T47D (cell line): ENCODE measurements around the gene FIBCD1.
"Not testable (repeated sequence)": the region's sequence is repeated elsewhere in the genome, so short reads cannot be mapped to it uniquely, and the experiment has no call there.

ENCODE experiments used
- DNase-seq, 2 experiments: peaks; one replicate each; pipeline versions ENCODE4 v3.0.0 to v3.0.0-alpha.2; 2011 to 2012; ENCODE audit warnings: low read depth in 1 of 2, low spot score in 1 of 2
- JUND ChIP-seq: IDR thresholded peaks from 2 replicates; pipeline ENCODE4 v1.6.1; 2012; ENCODE audit warnings: low read depth
- in situ Hi-C: cut with HindIII; loops from 2 replicates; pipeline ENCODE4 v1.10.0; 2016; ENCODE audit warnings: low sequenced_read_pairs, low pct_unique_long_range_greater_than_20kb

The FIBCD1 gene

DNA sequence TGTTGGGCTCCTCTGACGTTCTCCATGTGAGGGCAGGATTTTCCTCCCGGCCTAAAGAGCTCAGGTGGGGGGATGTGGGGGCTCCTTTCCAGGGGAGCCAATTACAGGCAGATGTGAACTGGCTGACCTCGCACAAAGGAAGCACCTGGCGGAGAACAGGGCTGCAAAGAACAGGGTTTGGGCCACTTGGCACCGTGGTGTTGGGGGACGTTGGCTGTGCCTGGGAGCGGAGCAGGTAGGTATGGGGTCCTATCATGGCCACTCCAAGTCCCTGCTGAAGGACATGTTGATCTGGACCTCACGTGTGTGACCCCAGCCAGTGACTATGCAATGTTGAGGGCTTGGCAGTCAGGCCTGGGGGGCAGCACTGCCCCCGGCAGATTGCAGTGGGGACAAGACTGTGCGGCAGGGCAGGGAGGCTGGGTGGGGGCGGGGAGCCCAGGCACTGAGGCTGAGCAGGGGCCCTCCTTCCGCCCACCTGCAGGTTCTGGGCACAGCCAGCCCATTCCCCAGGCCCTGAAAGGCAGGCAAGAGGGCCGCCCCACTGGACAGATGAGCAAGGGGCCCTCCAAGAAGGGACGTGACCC is 19.4 kb downstream of the FIBCD1 start:
- DNase-seq, result no peak
- TF ChIP-seq JUND, result no peak
- in situ Hi-C loops, result no loop called here

DNA sequence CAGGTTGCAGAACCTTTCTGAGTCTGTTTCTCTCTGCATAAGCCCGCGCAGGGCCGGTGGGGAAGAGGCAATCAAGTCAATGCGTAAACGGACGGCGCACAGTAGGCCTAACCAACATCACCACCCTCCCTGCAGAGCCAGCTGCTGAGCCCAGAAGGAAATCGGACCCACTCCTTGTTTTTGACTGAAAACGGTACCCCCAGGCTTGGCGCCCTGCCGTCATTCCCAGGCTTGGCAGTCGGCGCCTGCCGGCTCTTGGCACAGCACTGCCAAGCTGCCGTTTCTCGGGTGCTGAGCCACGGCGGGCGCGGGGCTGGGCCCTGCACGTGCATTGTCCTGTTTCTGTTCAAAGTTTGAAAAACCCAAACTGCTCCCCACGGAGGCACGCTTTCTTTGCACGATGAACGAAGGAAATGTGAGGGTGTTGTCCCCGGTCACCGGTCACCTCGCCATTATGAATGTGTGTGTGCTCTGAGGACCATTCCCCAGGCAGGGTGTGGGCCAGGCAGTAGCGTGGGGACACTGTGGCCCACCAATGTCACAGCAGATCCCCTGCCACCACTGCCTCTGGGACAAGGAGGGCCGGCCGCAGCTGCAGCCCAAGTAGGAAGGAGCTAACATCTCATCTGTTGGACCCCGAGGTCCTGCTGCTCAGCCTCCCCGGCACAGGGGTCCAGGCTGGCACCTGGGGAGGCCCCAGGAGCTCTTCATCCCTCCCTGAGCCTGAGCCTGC is 20.1 kb downstream of the FIBCD1 start:
- in situ Hi-C loops, result no loop called here

DNA sequence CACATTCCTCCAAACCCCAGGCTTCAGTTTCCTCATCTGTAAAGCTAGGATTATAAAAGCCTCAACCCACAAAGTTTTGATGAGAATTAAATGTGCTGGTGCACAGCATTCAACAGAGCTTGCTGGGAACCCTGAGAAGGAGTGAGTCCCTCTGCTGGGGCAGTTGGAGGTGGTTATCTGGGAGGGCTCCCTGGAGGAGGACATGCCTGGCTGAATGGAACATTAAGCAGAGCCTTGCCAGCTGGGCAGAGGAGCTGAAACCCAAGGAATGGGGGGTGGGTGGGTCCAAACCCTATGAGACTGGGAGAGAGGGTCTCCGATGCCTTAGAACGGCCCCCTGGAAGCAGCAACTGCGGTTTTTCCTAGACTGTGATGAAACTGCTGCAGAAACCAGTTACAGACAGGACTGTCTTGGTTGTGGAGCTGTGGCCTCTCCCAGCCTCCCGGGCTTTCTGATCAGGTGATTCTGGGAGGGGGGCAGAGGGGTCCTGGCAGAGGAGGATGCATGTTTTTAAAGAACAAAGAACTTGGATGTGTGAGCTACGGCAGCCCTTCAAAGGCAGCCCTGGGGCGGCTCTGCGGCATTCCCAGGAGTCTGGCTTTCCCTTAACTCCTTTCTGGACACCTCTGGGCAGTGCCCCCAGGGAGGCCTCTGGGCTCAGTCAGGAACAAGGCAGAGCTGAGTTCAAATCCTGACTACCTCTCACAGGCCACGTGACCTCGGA is 20.8 kb downstream of the FIBCD1 start:
- in situ Hi-C loops, result no loop called here
- TF ChIP-seq JUND, result no peak
- DNase-seq, result no peak

More for the DNA sequence above, 20.1 kb downstream of the FIBCD1 start:
- no peak for TF ChIP-seq JUND
- no peak for DNase-seq

DNA sequence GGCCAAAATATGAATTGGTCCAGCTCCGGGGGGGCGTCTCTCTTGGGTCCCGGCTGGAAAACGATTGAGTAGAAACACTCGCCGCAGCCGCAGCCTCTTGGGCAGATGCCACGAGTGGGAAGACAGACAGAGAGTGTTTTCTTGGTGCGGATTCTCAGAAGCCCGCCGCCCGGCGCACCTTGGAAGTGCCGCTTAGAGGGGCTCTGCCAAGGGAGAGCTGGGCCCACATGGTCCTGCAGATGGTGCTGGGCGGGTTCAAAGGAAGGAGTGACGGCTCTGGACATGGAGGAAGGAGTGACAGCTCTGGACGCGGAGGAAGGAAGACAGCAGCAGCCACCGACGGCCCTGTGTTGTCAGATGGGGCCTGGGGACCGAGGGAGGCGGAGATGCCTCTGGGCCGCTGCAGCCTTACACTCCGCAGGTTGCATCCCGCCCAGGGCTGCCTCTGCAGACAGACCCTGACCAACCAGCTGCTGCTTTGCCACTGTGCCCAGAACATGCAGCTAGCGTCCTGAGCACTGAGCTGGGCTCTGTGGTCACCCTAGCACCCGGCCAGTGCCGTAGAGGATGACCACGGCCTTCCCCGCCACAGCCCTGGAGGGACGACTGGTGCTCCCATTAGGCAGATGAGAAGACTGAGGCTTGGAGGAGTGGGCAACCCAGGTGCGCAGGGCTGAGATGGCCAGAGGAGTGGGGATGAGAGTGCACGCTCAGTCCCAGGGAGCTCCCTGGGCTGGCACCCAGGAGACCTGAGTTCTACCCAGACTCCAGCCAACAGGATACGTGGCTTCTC is 21.7 kb downstream of the FIBCD1 start:
- TF ChIP-seq JUND, result no peak
- in situ Hi-C loops, result no loop called here
- no peak for DNase-seq

DNA sequence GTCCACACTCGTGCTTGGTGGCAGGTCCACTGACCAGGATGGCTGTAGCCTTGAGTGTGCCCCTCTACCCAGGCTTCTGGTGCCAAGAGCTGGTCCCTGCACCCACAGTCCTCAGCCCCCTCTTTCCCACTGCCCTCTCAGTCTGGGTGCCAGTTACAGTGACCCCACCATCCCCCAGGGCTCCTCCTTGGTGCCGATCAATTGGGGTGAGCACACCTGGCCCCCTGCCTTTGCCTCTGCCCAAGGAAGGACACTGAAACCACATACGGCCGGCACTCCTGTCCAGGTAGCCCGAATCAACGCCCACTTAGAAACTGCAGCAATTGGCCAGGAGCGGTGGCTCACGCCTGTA is 24.0 kb downstream of the FIBCD1 start:
- in situ Hi-C loops, result no loop called here
- no peak for TF ChIP-seq JUND
- no peak for DNase-seq

DNA sequence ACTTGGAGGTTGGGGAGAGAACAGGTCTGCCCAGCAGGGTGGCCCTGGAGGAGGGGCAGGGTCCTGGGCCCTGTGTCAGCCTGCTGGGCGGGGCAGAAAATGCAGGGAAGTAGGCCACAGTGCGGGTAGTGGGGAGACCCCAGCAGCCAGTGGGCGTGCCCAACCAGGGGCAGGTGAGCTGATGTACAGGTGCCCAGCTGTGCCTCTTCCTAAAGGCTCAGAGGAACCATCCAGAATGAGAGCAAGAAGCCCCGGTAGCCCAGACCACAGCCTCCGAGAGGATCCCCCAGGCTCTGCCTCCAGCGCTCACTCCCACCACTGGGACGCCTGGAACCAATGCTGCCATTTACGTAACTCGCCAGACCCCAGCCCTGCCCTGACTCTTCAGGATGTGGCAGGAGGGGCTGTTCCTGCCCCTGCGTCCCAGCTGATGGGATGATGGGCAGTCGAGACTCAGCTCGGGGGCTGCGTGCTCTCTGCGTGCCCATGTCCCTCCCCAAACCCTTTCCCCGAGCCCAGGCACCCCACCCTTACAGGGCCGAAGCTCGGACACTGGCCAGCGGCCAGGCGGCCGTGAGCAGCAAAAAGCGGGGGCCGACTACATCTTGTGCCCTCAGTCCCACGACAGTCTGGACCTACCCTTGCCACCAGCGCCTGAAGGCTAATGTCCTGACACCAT is 24.5 kb downstream of the FIBCD1 start:
- in situ Hi-C loops, result no loop called here
- no peak for TF ChIP-seq JUND
- no peak for DNase-seq

DNA sequence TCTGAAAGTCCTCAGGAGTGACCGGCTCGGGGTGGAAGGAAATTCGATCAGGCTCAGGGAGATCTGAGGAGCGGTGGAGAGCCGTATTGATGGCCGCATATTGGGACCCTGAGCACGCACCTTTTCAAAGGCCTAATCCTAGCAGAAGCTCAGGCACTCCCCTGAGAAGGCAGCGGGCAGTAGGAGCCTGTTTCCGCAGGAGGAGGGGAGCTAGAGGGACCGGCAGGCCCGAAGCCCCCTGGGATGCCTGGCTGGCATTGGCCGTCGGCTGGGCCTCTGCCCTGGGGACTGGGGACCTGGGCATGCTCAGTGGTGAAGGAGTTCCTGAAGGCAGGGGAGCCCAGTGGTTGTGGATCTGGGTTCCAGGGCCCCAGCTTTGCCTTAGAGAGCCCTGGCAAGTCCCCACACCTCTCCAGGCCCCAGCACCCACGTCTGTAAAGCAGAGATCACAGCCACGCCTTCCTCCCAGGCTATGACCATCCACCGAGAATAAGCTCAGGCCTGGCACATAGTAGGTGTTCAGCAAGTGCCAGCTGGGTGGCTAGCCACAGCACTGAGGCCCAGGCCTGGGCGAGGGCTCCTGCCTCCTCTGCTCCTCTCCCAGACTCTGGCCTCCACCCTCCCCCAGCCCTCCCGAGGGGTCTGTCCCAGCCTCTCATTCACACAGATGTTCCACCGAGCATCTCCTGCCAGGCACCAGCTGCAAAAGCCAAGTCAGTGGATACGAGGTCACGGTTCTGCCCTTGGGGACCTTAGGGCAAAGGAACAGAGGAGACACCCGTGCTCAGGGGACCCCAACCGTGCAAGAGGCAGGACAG is 25.2 kb downstream of the FIBCD1 start:
- in situ Hi-C loops, result no loop called here

DNA sequence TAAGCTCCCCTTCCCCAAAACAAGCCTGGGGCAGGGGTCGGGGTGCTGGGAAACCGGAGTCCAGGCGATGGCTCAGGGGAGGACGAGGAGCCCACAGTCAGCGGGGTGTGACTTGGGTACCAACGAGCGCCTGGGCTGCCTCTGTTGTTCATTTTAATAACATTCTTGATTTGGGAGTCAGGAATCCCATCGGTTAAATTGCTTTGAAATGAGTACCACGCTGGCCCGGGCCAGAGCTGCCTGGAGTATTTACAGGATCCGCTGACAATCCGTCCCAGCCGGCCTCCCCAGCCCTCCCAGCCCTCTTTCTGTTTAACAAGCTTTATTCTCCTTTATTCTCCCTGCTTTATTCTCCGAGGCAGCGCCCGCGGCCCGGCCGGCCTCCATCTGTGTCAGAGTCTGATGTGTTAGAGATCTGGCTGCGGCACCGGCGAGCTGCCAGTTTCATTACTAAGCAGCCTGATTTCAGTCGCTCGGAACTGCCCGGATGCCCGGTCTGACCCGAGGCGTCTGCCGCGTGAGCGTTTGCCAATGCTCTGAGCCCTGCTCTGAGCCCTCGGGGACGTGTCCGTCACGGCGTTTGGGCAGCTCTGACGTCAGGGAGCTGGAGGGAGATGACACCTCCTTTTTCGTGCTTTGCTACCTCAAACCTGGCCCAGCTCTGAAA is 26.0 kb downstream of the FIBCD1 start:
- in situ Hi-C loops, result no loop called here
- peak in 1 of 2 experiments; percentile 38 for DNase-seq
- no peak for TF ChIP-seq JUND

More for the DNA sequence above, 25.2 kb downstream of the FIBCD1 start:
- TF ChIP-seq JUND, result no peak
- no peak for DNase-seq

DNA sequence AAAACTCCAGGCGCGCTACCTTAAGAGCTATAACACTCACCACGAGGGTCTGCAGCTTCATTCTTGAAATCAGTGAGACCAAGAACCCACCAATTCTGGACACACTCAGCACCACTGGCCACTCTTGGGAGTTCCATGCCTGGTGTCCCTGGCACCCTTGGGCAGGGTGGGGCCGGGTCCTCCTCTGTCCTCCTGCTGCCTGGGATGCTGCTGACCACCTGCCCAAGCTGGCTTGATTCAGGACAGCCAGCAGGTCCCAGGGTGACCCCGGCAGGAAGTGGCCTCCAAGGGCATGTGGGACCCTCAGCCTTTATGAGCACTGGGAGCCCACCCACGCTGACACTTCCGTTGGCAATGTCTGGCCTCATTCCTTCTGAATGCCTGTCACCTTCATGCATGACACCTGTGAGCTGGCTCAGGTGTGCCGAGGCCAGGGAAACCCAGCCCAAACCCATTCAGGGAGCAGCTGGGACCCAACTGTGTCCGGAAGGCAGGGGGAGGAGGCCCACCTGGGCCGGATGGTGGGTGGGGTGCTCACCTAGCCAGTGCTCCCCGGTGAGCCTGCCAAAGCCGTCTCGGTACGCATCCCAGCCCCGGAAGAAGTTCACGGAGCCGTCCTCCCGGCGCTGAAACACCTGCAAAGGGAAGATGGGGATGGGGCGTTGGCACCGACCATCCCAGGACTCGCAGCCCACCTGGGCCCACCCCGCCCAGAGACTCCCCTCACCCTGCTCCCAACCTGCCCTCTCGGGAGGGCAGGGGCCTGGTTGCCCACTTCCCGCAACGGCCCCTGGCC is 27.6 kb downstream of the FIBCD1 start:
- TF ChIP-seq JUND, result no peak
- in situ Hi-C loops, result no loop called here

DNA sequence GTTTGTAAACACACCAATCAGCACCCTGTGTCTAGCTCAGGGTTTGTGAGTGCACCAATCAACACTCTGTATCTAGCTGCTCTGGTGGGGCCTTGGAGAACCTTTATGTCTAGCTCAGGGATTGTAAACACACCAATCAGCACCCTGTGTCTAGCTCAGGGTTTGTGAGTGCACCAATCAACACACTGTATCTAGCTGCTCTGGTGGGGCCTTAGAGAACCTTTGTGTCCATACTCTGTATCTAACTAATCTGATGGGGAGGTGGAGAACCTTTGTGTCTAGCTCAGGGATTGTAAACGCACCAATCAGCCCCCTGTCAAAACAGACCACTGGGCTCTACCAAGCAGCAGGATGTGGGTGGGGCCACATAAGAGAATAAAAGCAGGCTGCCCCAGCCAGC is 28.4 kb downstream of the FIBCD1 start:
- DNase-seq, in situ Hi-C loops: not testable (repeated sequence)

More for the DNA sequence above, 27.6 kb downstream of the FIBCD1 start:
- DNase-seq, result no peak

DNA sequence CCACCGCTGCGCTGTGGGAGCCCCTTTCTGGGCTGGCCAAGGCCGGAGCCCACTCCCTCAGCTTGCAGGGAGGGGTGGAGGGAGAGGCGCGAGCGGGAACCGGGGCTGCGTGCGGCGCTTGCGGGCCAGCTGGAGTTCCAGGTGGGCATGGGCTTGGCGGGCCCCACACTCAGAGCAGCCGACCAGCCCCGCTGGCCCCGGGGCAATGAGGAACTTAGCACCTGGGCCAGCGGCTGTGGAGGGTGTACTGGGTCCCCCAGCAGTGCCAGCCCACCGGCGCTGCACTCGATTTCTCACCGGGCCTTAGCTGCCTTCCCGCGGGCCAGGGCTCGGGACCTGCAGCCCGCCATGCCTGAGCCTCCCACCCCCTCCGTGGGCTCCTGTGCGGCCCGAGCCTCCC is 29.0 kb downstream of the FIBCD1 start:
- in situ Hi-C loops, DNase-seq: not testable (repeated sequence)
